Measurements from ENCODE around the gene KRT32. TPM values are rescaled to one million over a fixed set of nuclear protein-coding genes. Genes with fewer than 3 reads are reported as not detected.

Gene KRT32
- total and polyA plus RNA-seq, 9 of the 15 experiments (the other 6 are each of a cell fraction or from before 2014, with no cell fraction given), result not detected

DNA sequence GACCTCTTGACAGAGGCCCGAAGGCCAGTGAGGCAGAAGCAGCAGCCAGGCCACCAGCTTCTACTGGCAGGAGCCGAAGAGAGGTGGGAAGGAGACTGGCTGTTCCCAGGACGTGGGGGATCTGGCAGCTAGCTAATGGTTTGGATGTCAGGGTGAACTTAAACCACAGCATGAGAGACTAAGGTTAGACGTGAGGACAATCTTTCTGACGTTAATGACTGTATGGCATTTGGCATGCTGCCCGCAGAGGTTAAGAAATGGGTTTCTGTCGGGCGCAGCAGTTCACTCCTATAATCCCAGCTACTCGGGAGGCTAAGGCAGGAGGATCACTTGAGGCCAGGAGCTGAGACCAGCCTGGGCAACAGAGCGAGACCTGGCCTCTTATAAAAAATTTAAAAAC, 44.5 kb upstream of the KRT32 start:
- no peak overlapping the region for H3K4me3 ChIP-seq
- in situ Hi-C loops (cut with MboI), result no loop called here
- ChIA-PET POLR2A (interaction anchor here (1.1 to 1.6 kb wide), 2 partner anchors 12 to 16 kb away, joined by 3 to 7 read pairs; partner anchors contain the start of gene KRT19), CTCF (ENCODE audit: low intra/inter-chr PET ratio) (no interaction called here)
- peak overlapping the region; percentile 79 for H2AFZ ChIP-seq (ENCODE audit: low read depth, low read length)
- intact Hi-C loops (cut with micrococcal nuclease), result no loop called here
- 55% methylated on average over 10 of the region's 10 CpGs for WGBS (ENCODE audit: insufficient coverage, low coverage, missing lambda C conversion rate)
- H3K4me2 ChIP-seq (ENCODE audit: insufficient read depth, low read length), result peak overlapping the region; percentile 78; the same call in 1 of the 2 replicates
- DNase-seq (ENCODE audit: extremely low read depth in 1 of 4, low spot score in 3 of 4) (no peak), FAIRE-seq (no peak), ATAC-seq (no peak)
- no TSS peak for BruUV-seq (replicated peaks)
- H3K9me3 ChIP-seq (replicated peaks; ENCODE audit: control insufficient read depth, insufficient read depth, low read depth, low read length), result no peaks in the 10 kb centered on the region
- H3K79me2 ChIP-seq (ENCODE audit: control insufficient read depth, insufficient read depth, low read length), result no peaks in the 10 kb centered on the region
- no peaks in the 10 kb centered on the region for H3K36me3 ChIP-seq (ENCODE audit: control insufficient read depth, insufficient read depth, low read length)
- peak overlapping the region; percentile 31 to 84; a peak in 3 of 4 replicates for H3K9ac ChIP-seq (ENCODE audit: insufficient read depth in 1 of 2, low read depth in 2 of 2, low read length in 2 of 2)
- no peaks in the 10 kb centered on the region for H3K27me3 ChIP-seq (ENCODE audit: control insufficient read depth in 2 of 2, insufficient read depth in 2 of 2, low read length in 2 of 2)
- no peaks in the 10 kb centered on the region for H4K20me1 ChIP-seq (replicated peaks; ENCODE audit: control insufficient read depth, insufficient read depth, low read length)
- TF ChIP-seq PPARD (CRISPR knock-in tag; IDR thresholded peaks at IDR 0.05) (no peak), HDGF (IDR thresholded peaks at IDR 0.05) (0 out of 2 replicates have a peak, but pooled peaks have one; percentile 0), NFIC (IDR thresholded peaks at IDR 0.05) (peak; percentile 30; the same call in 1 of the 2 replicates)
- no peak overlapping the region for H3K27ac ChIP-seq (ENCODE audit: extremely low read depth, low read depth, low read length)
- no peaks in the 10 kb centered on the region for H3K9me1 ChIP-seq (ENCODE audit: control insufficient read depth, insufficient read depth, low read length)
- H3K4me1 ChIP-seq (replicated peaks in 1 of 2; ENCODE audit: control insufficient read depth in 2 of 2, insufficient read depth in 2 of 2, low read length in 2 of 2), result peaks cover 38 to 39% of the 10 kb centered on the region in 2 experiments

DNA sequence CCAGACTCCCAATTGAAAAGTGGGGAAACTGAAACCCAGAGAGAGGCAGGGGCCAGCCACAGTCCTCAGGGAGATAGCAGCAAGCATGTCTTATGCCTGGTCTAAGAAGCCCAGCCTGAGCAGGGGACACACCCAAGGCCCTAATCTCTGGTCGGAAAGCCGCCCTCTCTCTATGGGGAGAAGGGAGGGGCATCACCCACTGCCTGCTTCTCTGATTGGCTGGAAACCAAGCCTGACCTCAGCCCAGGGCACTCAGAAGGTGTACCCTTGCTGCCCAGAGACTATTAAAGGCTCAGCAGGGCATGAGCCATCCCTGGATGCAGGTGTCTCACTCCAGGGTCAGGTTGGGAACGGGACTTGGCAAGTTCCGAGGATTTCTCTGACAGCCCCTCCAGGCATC, 43.9 kb upstream of the KRT32 start:
- peak overlapping the region; percentile 54 to 84; a peak in 3 of 4 replicates for H3K9ac ChIP-seq (ENCODE audit: insufficient read depth in 1 of 2, low read depth in 2 of 2, low read length in 2 of 2)
- no peaks in the 10 kb centered on the region for H3K27me3 ChIP-seq (ENCODE audit: control insufficient read depth in 2 of 2, insufficient read depth in 2 of 2, low read length in 2 of 2)
- no peaks in the 10 kb centered on the region for H3K9me1 ChIP-seq (ENCODE audit: control insufficient read depth, insufficient read depth, low read length)
- ATAC-seq (peak; percentile 98), FAIRE-seq (peak; percentile 94), DNase-seq (ENCODE audit: extremely low read depth in 1 of 4, low spot score in 3 of 4) (peak; percentile 89 to 96 (median 92))
- CTCF ChIA-PET (ENCODE audit: low intra/inter-chr PET ratio), result no interaction called here
- intact Hi-C loops (cut with micrococcal nuclease), result no loop called here
- in situ Hi-C loops (cut with MboI), result no loop called here
- H3K4me1 ChIP-seq (replicated peaks in 1 of 2; ENCODE audit: control insufficient read depth in 2 of 2, insufficient read depth in 2 of 2, low read length in 2 of 2), result peaks cover 35 to 41% of the 10 kb centered on the region in 2 experiments
- POLR2A ChIA-PET, result interaction anchor here (1.1 kb wide), 1 partner anchor 11 kb away, joined by 3 read pairs; no protein-coding TSS in a partner anchor
- peak overlapping the region; percentile 25; the same call in 2 of the 3 replicates for H3K27ac ChIP-seq (ENCODE audit: extremely low read depth, low read depth, low read length)
- H3K79me2 ChIP-seq (ENCODE audit: control insufficient read depth, insufficient read depth, low read length), result no peaks in the 10 kb centered on the region
- 55% methylated on average over 2 of the region's 4 CpGs for WGBS (ENCODE audit: insufficient coverage, low coverage, missing lambda C conversion rate)
- H3K4me3 ChIP-seq, result no peak overlapping the region
- no peaks in the 10 kb centered on the region for H3K36me3 ChIP-seq (ENCODE audit: control insufficient read depth, insufficient read depth, low read length)
- BruUV-seq (replicated peaks), result no TSS peak
- peak overlapping the region; percentile 79 for H2AFZ ChIP-seq (ENCODE audit: low read depth, low read length)
- no peaks in the 10 kb centered on the region for H4K20me1 ChIP-seq (replicated peaks; ENCODE audit: control insufficient read depth, insufficient read depth, low read length)
- H3K9me3 ChIP-seq (replicated peaks; ENCODE audit: control insufficient read depth, insufficient read depth, low read depth, low read length), result no peaks in the 10 kb centered on the region
- peak overlapping the region; percentile 78 for H3K4me2 ChIP-seq (ENCODE audit: insufficient read depth, low read length)
- peak; percentile 62 for TF ChIP-seq DPF2 (IDR thresholded peaks at IDR 0.05)
- TF ChIP-seq MYNN (IDR thresholded peaks at IDR 0.05), result peak; percentile 64
- no peak for TF ChIP-seq MYNN (CRISPR knock-in tag; IDR thresholded peaks at IDR 0.05)
- TF ChIP-seq, protein P1, sequence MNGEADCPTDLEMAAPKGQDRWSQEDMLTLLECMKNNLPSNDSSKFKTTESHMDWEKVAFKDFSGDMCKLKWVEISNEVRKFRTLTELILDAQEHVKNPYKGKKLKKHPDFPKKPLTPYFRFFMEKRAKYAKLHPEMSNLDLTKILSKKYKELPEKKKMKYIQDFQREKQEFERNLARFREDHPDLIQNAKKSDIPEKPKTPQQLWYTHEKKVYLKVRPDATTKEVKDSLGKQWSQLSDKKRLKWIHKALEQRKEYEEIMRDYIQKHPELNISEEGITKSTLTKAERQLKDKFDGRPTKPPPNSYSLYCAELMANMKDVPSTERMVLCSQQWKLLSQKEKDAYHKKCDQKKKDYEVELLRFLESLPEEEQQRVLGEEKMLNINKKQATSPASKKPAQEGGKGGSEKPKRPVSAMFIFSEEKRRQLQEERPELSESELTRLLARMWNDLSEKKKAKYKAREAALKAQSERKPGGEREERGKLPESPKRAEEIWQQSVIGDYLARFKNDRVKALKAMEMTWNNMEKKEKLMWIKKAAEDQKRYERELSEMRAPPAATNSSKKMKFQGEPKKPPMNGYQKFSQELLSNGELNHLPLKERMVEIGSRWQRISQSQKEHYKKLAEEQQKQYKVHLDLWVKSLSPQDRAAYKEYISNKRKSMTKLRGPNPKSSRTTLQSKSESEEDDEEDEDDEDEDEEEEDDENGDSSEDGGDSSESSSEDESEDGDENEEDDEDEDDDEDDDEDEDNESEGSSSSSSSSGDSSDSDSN (IDR thresholded peaks at IDR 0.05; ENCODE audit: borderline replicate concordance in 1 of 2, low read depth in 2 of 2, low read length in 2 of 2), result 0 out of 4 replicates have a peak, but pooled peaks of 1 of the 2 experiments have one; percentile 32
- no peak for TF ChIP-seq ELF2 (CRISPR knock-in tag; IDR thresholded peaks at IDR 0.05)
- peak; percentile 21; the same call in 1 of the 2 replicates for TF ChIP-seq MTA3 (IDR thresholded peaks at IDR 0.05; ENCODE audit: borderline replicate concordance)
- no peak for TF ChIP-seq ZBTB8A (IDR thresholded peaks at IDR 0.05; ENCODE audit: partially characterized antibody)
- TF ChIP-seq SMARCA4 (IDR thresholded peaks at IDR 0.05), result peak; percentile 36; the same call in 1 of the 2 replicates
- peak; percentile 53; the same call in 1 of the 2 replicates for TF ChIP-seq ZBTB7A (IDR thresholded peaks at IDR 0.05; ENCODE audit: borderline replicate concordance, control insufficient read depth, low read depth, low read length)
- TF ChIP-seq SMARCE1 (IDR thresholded peaks at IDR 0.05), result 0 out of 2 replicates have a peak, but pooled peaks have one; percentile 12
- no peak for TF ChIP-seq FOXA1 (IDR thresholded peaks at IDR 0.05; ENCODE audit: borderline replicate concordance)
- TF ChIP-seq TBP (optimal IDR thresholded peaks at IDR 0.05; ENCODE audit: low read depth, low read length), result peak; percentile 34
- TF ChIP-seq CTBP1 (IDR thresholded peaks at IDR 0.05; ENCODE audit: borderline replicate concordance), result peak; percentile 30; the same call in 1 of the 2 replicates
- no peak for TF ChIP-seq SOX6 (IDR thresholded peaks at IDR 0.05)
